ENCODE results near the gene RAB33A.

- TF ChIP-seq BHLHE40 (IDR thresholded peaks at IDR 0.05; ENCODE audit: borderline replicate concordance): no peak
- no peak for TF ChIP-seq FOXM1 (IDR thresholded peaks at IDR 0.05; ENCODE audit: borderline replicate concordance)
- TF ChIP-seq TARDBP (IDR thresholded peaks at IDR 0.05): no peak
- no peak for TF ChIP-seq FOXK2 (IDR thresholded peaks at IDR 0.05)
- TF ChIP-seq SP1 (IDR thresholded peaks at IDR 0.05): no peak
- no peak; the same call in none of the 2 replicates for TF ChIP-seq PKNOX1 (IDR thresholded peaks at IDR 0.05)
- TF ChIP-seq CTBP1 (IDR thresholded peaks at IDR 0.05; ENCODE audit: borderline replicate concordance): no peak
- TF ChIP-seq FOXA1 (IDR thresholded peaks at IDR 0.05): no peak
- no peak for TF ChIP-seq LEF1 (IDR thresholded peaks at IDR 0.05; ENCODE audit: borderline replicate concordance)
- TF ChIP-seq HDGF (IDR thresholded peaks at IDR 0.05; ENCODE audit: borderline replicate concordance): no peak
- no peak for TF ChIP-seq ZNF384 (IDR thresholded peaks at IDR 0.05)
- TF ChIP-seq ELF4 (IDR thresholded peaks at IDR 0.05): no peak
Measured at GRCh38 chrX:130196466-130196865, 24.7 kb downstream of the RAB33A start.

Data from HEK293T (cell line).